Aorta (tissue), 5 donors: Measurements from ENCODE around the gene ZNF786. TPM values are rescaled to one million over a fixed set of nuclear protein-coding genes. Genes with fewer than 3 reads are reported as not detected.
"Not testable (repeated sequence)": the region's sequence is repeated elsewhere in the genome, so short reads cannot be mapped to it uniquely, and the experiment has no call there.

ENCODE experiments used
- ATAC-seq: fragments of 200-7000 bp; cut with Tn5 transposase; one replicate; pipeline ENCODE4 v1.9.1; 2022; ENCODE audit warnings: moderate library complexity; ENCODE audit not compliant: low FRiP score
- DNase-seq, 2 donors: peaks; one replicate each; pipeline ENCODE4 v3.0.0-alpha.2; 2020
- H3K27ac ChIP-seq, 2 donors: one replicate each; pipeline ENCODE4 v1.5.1; 2013; ENCODE audit warnings: low read length in 2 of 2, mild to moderate bottlenecking in 2 of 2, moderate library complexity in 2 of 2, control low read depth in 1 of 2, inconsistent platforms in 1 of 2, low read depth in 1 of 2
- H3K27me3 ChIP-seq, 2 donors: one replicate each; pipeline ENCODE4 v1.6.1; 2013; ENCODE audit warnings: control low read depth in 1 of 2, low read length in 1 of 2, mild to moderate bottlenecking in 1 of 2, moderate library complexity in 1 of 2; ENCODE audit not compliant: insufficient read depth in 2 of 2, control insufficient read depth in 1 of 2
- H3K36me3 ChIP-seq, 2 donors: one replicate each; pipeline ENCODE4 v1.6.1; 2013; ENCODE audit warnings: control low read depth in 1 of 2, low read length in 1 of 2, mild to moderate bottlenecking in 1 of 2; ENCODE audit not compliant: insufficient read depth in 2 of 2, control insufficient read depth in 1 of 2
- H3K4me1 ChIP-seq, 2 donors: one replicate each; pipeline ENCODE4 v1.6.1; 2013; ENCODE audit warnings: low read length in 2 of 2, control low read depth in 1 of 2, mild to moderate bottlenecking in 1 of 2, moderate library complexity in 1 of 2; ENCODE audit not compliant: insufficient read depth in 2 of 2, control insufficient read depth in 1 of 2
- H3K4me3 ChIP-seq, 2 donors: one replicate each; pipeline ENCODE4 v1.5.1; 2013; ENCODE audit warnings: low read length in 2 of 2, control low read depth in 1 of 2, mild to moderate bottlenecking in 1 of 2
- H3K9me3 ChIP-seq: one replicate; pipeline ENCODE4 v1.6.1; 2013; ENCODE audit warnings: mild to moderate bottlenecking, low read length; ENCODE audit not compliant: control insufficient read depth
- WGBS, 2 donors: extraction: QIAGEN DNeasy Blood & Tissue Kit; methylation state at CpG; one replicate each; pipeline ENCODE4 v1.1.7; 2013; 5-methylcytosine and 5-hydroxymethylcytosine counted together
- intact Hi-C, 2 donors: fragments of 100-400 bp; cut with DNase I; formaldehyde crosslinking; loops; one replicate each; pipeline versions ENCODE4 v1.14.2 to v1.15.0; 2022
- polyA plus RNA-seq, 2 donors: library from polyadenylated mRNA; stranded (reverse); fragments of 200-250 nt; gene quantifications; one replicate each; pipeline ENCODE4 v1.2.3, GENCODE V29; 2013
- total RNA-seq, 2 donors: library from RNA; stranded (reverse); fragmentation: NEBNext Ultra II Directional; extraction: Animal tissue kit (Norgen Biotek cat#: 25700); gene quantifications; one replicate each; pipeline ENCODE4 v1.2.1, GENCODE V29; 2021
- donor health status: healthy with polysubstance abuse.
- donor health status: Bipolar disorder and iron deficiency.
- donor health status: DM: no; HTN: no; CAD: no.
- donor health status: DM: no; HTN: no; CAD: no.
- donor health status: DM: yes; HTN: yes; CAD: no.

ZNF786 gene
- total and polyA plus RNA-seq, 4 donors: 0.63 to 6.4 (median 3.9) TPM

DNA sequence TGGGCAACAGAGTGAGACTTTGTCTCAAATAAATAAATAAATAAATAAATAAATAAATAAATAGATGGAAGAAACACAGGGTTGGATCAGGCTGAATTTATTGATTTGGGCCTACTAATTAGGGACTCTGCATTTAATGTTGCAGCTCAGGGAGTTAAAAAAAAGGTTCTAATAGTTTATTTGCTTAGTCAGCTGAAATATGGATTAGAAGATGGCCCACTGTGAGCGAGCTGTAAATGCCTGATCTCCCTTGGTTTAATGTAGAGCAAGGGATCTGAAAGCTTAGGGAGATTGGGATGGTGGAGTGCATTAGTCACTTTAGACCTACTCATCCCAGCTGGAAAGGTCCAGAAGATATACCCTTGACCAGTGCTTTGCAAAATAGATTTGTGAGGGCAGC, 37.1 kb downstream of the ZNF786 start:
- Histone ChIP-seq H3K9me3 (no peaks in the 10 kb centered on the region), H3K36me3 (no peaks in the 10 kb centered on the region), H3K27me3 (peaks cover 0 to 2% of the 10 kb centered on the region in 2 donors), H3K4me3 (no peak overlapping the region), H3K4me1 (no peaks in the 10 kb centered on the region), H3K27ac (no peak overlapping the region)
- intact Hi-C loops: no loop called here
- DNase-seq (no peak), ATAC-seq (no peak)
- 92 to 95% methylated on average over 1 of the region's 1 CpG for WGBS, 2 donors

DNA sequence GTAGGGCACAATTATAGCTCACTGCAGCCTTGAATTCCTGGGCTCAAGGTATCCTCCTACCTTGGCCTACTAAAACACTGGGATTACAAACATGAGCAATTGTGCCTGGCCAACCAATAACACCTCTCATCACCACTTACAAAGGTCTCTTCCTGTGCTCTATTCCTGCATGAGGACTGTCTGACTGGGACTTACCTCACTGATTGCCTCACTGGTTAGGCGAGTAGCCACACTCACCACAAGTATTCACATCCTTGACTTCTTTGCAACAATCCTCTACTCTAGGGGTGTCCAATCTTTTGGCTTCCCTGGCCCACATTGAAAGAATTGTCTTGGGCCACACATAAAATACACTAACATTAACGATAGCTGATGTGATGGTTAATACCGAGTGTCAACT, 39.6 kb downstream of the ZNF786 start:
- H3K9me3 ChIP-seq: no peaks in the 10 kb centered on the region
- no peak overlapping the region for H3K4me3 ChIP-seq
- whole genome bisulfite sequencing, 2 donors: 91 to 94% methylated on average over 3 of the region's 3 CpGs
- intact Hi-C loops: no loop called here
- no peak for ATAC-seq
- no peak for DNase-seq
- H3K4me1 ChIP-seq: no peaks in the 10 kb centered on the region
- H3K36me3 ChIP-seq: no peaks in the 10 kb centered on the region
- peaks cover 0 to 2% of the 10 kb centered on the region in 2 donors for H3K27me3 ChIP-seq
- H3K27ac ChIP-seq: no peak overlapping the region

DNA sequence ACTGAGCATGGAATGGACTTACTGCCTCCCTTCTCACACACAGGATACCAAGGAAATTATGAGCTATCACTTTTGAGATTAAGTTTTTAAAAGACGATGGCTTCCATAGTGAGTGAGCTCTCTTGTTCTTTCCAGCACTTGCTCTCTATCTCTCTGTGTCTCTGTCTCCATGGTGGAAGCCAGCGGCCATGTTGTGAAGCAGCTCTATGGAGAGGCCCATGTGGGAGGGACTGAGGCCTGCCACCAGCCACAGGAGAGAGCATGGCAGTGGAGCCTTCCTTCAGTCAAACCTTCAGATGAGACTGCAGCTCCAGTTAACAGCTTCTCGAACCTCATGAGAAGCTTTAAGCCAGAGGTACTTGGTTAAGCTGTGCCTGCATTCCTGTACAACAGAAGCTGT, 41.7 kb downstream of the ZNF786 start:
- H3K4me3 ChIP-seq: no peak overlapping the region
- no peak overlapping the region for H3K27ac ChIP-seq
- no peaks in the 10 kb centered on the region for H3K4me1 ChIP-seq
- no peaks in the 10 kb centered on the region for H3K9me3 ChIP-seq
- H3K36me3 ChIP-seq: no peaks in the 10 kb centered on the region
- WGBS, 2 donors: 76 to 81% methylated on average over 3 of the region's 3 CpGs
- ATAC-seq (no peak), DNase-seq (no peak)
- peaks cover 0 to 2% of the 10 kb centered on the region in 2 donors for H3K27me3 ChIP-seq
- intact Hi-C loops: no loop called here

DNA sequence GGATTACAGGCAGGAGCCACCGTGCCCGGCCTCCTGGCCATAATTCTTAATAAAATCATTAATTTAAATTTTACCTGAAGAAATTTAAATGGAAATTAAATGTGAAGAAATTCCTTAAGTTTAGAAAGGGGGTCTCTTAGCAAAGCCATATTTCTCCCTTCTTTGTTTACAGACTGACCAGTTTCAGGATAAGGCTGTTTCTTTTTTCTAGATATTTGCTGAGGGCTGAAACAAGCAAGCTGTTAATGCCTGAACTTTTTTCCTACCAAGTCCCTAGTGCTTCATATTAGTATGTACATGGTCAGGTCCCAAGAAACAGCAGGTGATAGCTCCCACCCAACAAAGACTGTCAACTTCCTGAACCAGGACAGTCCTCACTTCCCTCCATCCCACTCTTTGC, 44.1 kb downstream of the ZNF786 start:
- H3K9me3 ChIP-seq: no peaks in the 10 kb centered on the region
- intact Hi-C loops: no loop called here
- ATAC-seq: no peak
- H3K27me3 ChIP-seq: peaks cover 0 to 2% of the 10 kb centered on the region in 2 donors
- H3K4me3 ChIP-seq: no peak overlapping the region
- DNase-seq: no peak
- H3K27ac ChIP-seq: no peak overlapping the region
- no peaks in the 10 kb centered on the region for H3K4me1 ChIP-seq
- no peaks in the 10 kb centered on the region for H3K36me3 ChIP-seq
- WGBS, 2 donors: 93 to 95% methylated on average over 2 of the region's 2 CpGs

DNA sequence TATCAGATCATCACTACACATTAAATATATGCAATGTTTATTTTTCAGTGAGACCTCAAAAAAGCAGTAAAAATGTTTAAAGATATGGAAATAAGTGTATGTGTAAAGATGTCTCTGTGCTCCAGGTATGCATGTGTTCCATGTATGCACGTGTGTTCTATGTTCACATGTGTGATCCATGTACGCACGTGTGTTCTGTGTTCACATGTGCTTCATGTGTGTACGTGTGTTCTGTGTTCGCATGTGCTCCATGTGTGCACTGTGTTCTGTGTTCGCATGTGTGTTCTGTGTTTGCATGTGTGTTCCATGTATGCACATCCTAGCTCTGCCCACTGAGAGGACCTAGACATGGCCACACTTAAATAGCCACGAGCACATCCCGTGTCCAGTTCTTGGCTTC, 46.6 kb downstream of the ZNF786 start:
- H3K4me1 ChIP-seq: no peaks in the 10 kb centered on the region
- H3K9me3 ChIP-seq: no peaks in the 10 kb centered on the region
- H3K36me3 ChIP-seq: no peaks in the 10 kb centered on the region
- intact Hi-C loops: no loop called here
- WGBS, 2 donors: 88 to 89% methylated on average over 8 of the region's 8 CpGs
- no peak for DNase-seq
- H3K4me3 ChIP-seq: no peak overlapping the region
- no peak for ATAC-seq
- H3K27me3 ChIP-seq: no peaks in the 10 kb centered on the region
- no peak overlapping the region for H3K27ac ChIP-seq

DNA sequence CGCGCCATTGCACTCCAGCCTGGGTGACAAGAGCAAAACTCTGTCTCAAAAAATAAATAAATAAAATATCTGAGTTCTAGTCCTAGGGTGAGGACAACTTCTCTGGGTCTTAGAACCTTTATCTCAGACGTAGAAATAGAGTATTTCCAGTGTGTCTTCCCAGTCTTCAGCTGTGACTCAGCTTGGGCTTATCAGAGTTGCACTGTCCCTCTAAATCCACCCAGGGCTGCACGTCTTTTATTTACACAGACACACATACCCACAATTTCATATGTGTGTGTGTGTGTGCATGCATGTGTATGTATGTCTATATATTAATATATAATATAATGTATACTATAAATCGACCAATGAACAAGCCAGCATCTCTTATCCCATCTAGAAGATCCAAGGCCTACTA, 49.2 kb downstream of the ZNF786 start:
- no peaks in the 10 kb centered on the region for H3K4me1 ChIP-seq
- intact Hi-C loops: no loop called here
- 80 to 81% methylated on average over 5 of the region's 5 CpGs for WGBS, 2 donors
- H3K27me3 ChIP-seq: no peaks in the 10 kb centered on the region
- peaks cover 3% of the 10 kb centered on the region for H3K9me3 ChIP-seq
- no peak for DNase-seq
- no peak overlapping the region for H3K27ac ChIP-seq
- no peak overlapping the region for H3K4me3 ChIP-seq
- H3K36me3 ChIP-seq: no peaks in the 10 kb centered on the region
- no peak for ATAC-seq

DNA sequence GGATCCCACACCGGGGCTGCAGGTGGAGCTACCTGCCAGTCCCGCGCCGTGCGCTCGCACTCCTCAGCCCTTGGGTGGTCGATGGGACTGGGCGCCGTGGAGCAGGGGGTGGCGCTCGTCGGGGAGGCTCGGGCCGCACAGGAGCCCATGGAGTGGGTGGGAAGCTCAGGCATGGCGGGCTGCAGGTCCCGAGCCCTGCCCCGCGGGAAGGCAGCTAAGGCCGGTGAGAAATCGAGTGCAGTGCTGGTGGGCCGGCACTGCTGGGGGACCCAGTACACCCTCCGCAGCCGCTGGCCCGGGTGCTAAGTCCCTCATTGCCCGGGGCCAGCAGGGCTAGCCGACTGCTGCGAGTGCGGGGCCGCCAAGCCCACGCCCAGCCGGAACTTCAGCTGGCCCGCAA, 51.9 kb downstream of the ZNF786 start:
- H3K27ac ChIP-seq, H3K4me3 ChIP-seq, ATAC-seq, H3K9me3 ChIP-seq, DNase-seq, H3K4me1 ChIP-seq, intact Hi-C loops, H3K27me3 ChIP-seq, H3K36me3 ChIP-seq: not testable (repeated sequence)
- 92 to 93% methylated on average over 17 to 32 of the region's 32 CpGs for WGBS, 2 donors

DNA sequence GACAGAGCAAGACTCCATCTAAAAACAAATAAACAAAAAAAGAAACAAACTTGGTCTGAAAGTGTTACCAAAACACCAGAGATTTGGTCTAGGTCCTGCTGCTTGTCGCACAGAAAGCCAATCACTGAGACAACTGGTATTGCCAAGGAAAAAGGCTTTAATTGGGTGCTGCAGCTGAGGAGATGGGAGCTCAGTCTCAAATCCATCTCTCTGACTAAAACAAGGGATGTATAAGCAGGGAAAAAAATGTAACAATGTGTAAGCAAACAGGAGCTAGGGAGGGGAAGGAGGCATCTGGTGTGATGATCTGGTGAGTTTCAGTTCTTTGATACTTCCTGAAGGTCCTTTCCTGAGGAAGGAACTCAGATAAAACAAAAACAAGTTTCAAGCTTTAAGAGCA, 53.8 kb downstream of the ZNF786 start:
- no peaks in the 10 kb centered on the region for H3K27me3 ChIP-seq
- no peak overlapping the region for H3K27ac ChIP-seq
- WGBS, 2 donors: 94 to 98% methylated on average over 1 of the region's 1 CpG
- no peak for ATAC-seq
- no peak for DNase-seq
- H3K4me3 ChIP-seq: no peak overlapping the region
- H3K4me1 ChIP-seq: no peaks in the 10 kb centered on the region
- no peaks in the 10 kb centered on the region for H3K36me3 ChIP-seq
- H3K9me3 ChIP-seq: peaks cover 3% of the 10 kb centered on the region
- intact Hi-C loops: no loop called here

DNA sequence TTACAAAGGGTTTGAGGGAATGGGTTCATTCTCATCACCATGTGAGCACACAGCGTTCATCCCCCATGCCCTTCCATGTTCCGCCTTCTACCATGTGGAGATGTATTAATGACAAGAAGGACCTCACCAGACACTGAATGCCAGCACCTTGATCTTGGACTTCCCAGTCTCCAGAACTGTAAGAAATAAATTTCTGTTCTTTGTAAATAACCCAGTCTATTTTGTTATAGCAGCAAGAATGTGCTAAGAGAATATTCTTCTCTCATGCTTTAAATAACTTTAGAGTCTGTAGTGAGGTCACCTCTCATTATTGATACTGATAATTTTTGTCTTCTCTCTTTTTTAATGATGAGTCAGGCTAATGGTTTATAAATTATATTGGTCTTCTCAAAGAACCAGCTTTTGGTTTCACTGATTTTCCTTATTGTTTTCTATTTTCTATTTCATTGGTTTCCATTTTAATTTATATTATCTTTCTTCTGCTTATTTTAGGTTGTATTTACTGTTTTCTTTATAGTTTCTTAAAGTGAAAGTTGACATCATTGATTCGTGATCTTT, 59.1 kb downstream of the ZNF786 start:
- intact Hi-C loops: no loop called here
- 92 to 93% methylated on average over 3 of the region's 3 CpGs for WGBS, 2 donors

More for the DNA sequence above, 59.1 kb downstream of the ZNF786 start:
- no peak overlapping the region for H3K4me3 ChIP-seq
- no peak overlapping the region for H3K27ac ChIP-seq
- H3K4me1 ChIP-seq: no peaks in the 10 kb centered on the region
- no peaks in the 10 kb centered on the region for H3K27me3 ChIP-seq
- ATAC-seq: no peak
- no peaks in the 10 kb centered on the region for H3K36me3 ChIP-seq
- DNase-seq: no peak
- no peaks in the 10 kb centered on the region for H3K9me3 ChIP-seq
